WI38 (cell line): ENCODE data around the gene STXBP5.

Source experiments
- H3K4me3 ChIP-seq: 2 replicates; pipeline ENCODE4 v1.5.1; 2011; ENCODE audit warnings: low read depth, mild to moderate bottlenecking, control low read depth, low read length
- CTCF ChIP-seq: IDR thresholded peaks from 2 replicates; pipeline ENCODE4 v1.5.1; 2012; ENCODE audit warnings: low read depth, mild to moderate bottlenecking, control low read depth, low read length

STXBP5 gene

GRCh38 chr6:147203311-147204059 is 732 bp upstream of the STXBP5 start:
- peak overlapping the region; percentile 94 for H3K4me3 ChIP-seq
- no peak for TF ChIP-seq CTCF

GRCh38 chr6:147204843-147205311 is 660 bp downstream of the STXBP5 start:
- H3K4me3 ChIP-seq, result peak overlapping the region; percentile 94

GRCh38 chr6:147205690-147206600 is 1.7 kb downstream of the STXBP5 start:
- peak overlapping the region; percentile 94 for H3K4me3 ChIP-seq
- TF ChIP-seq CTCF, result no peak

More at GRCh38 chr6:147204843-147205311, 660 bp downstream of the STXBP5 start:
- TF ChIP-seq CTCF, result no peak

GRCh38 chr6:147207351-147207750 is 3.1 kb downstream of the STXBP5 start:
- TF ChIP-seq CTCF, result no peak
- H3K4me3 ChIP-seq, result no peak overlapping the region

- TF ChIP-seq CTCF, result no peak
- no peak overlapping the region for H3K4me3 ChIP-seq
Measured at GRCh38 chr6:147207837-147208754, 3.9 kb downstream of the STXBP5 start.

- H3K4me3 ChIP-seq, result no peak overlapping the region
- TF ChIP-seq CTCF, result no peak
Measured at GRCh38 chr6:147209762-147210449, 5.7 kb downstream of the STXBP5 start.
